GM18909 (cell line): ENCODE measurements around the gene NHSL2.
"Not testable (repeated sequence)": the region's sequence is repeated elsewhere in the genome, so short reads cannot be mapped to it uniquely, and the experiment has no call there.

Experiments used
- ATAC-seq: cut with Tn5 transposase; IDR thresholded peaks from one replicate; pipeline ENCODE4 v1.9.1; 2021; ENCODE audit warnings: mild to moderate bottlenecking; ENCODE audit not compliant: unreplicated experiment, poor library complexity

NHSL2 gene

DNA sequence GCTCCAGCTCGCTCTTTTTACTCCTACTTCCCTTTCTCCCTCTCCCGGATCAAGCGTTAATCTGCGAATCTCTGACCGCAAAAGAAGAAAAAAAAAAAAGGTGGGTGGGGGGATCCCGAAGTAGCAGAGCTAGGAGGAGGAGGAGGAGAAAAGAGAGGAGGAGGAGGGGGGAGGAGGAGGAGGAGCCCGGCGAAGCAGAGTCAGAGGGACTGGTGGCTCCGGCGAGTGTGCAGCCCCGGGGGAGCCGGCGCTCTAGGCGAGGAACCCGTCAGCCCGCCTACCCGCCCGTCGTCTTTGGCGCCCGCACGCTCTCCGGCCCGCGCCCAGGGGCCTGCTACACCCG is at the start of gene NHSL2:
NHSL2 (plus strand) TSS at position 203 of the 343 bp plus-strand sequence.
- ATAC-seq = peak; percentile 51

DNA sequence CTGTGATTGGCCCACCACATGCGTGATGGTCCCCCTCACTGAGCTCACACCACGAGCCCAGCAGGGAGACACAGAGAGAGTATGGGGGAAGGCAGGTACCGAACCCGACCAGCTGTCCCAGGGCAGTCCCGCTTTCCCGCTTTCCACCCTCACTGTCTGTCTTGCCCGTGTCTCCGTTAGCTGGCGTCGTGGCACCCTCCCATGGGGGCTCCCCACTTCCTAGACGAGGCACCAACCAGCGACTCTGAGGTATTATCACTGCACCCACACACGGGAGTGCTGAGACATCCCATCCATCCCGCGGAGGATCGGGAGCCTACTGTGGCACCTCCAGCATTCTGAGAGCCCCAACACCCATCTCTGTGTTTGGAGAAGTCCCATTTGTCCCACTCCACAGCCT is 43.0 kb upstream of the NHSL2 start:
- ATAC-seq = no peak

DNA sequence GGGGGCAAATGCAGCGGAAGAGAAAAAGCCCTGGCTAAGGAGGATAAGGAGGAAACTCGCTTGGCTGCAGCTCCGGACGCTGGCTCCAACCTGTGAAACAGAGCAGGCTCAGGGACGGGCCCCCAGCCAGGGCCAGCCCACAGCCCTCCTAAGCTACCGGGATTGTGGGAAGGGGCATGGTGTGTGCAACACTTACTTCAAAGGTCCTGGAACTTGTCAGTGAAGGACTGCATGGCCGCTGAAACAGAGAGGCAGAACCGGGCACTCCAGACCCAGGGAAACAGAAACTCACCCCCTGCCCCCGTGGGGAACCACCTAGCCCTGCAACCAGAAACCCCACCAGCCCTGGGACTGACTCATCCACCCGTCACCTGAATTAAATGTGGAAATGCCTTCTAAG is 41.1 kb upstream of the NHSL2 start:
- ATAC-seq = not testable (repeated sequence)

DNA sequence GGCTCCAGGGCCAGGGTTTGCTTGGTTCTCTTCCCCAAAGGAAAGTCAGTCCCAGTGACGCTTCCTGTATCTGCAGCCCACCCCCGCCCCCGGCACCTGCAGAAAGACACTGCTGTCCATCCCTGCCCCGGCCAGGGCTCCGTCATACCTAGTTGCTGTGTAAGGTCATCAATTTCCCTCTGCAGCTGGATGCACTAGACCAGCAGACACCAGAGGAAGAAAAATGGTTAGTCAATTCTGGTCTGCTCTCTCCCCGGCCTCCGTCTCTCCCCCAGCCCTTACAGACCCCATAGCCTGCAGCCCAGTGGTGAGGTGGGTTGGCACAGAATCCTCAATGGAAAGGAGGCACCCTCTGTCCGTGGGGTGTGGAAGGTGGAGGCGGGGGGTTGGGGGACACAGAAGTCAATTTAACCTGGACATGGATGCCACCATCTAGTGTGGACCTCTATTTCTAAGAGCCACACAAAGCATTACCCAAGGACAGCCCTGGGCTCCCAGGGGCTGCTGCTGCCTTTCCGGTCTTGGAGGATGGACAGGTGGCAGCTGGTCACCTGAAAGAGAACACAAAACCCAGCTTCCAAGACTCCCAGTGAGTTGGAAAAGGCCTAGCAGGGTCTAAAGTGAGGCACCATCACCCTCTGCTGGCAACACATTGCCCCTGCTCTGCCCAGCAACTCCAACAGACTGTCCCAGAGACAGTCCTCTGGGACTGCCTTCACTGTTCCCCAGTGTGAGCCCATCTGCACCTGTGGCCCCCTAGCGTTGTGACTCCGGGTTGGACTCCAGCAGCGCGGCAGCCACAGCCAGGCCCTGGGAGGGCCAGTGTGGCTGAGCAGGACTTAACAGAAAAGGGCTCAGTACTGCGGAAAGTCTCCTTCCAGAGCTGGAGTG is 40.2 kb upstream of the NHSL2 start:
- no peak for ATAC-seq

DNA sequence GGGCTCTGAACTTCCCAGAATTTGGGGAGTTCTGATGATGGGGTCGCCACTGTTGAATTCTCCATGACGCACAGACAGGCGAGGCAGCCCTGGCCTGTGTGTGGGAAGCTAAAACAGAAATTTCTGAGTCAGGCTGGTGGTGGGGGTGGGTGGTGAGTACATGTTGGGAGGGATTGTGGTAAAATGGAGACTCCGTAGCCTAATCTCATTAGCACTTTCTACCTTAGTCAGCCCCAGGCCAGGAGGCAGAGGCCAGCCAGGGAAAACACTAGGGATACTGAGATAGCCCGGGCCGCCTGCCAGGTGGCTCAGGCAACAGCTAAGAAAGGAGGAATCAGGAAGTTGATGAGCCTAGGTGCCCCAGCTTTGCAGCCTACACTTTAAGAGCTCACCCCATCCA is 39.3 kb upstream of the NHSL2 start:
- ATAC-seq = no peak

DNA sequence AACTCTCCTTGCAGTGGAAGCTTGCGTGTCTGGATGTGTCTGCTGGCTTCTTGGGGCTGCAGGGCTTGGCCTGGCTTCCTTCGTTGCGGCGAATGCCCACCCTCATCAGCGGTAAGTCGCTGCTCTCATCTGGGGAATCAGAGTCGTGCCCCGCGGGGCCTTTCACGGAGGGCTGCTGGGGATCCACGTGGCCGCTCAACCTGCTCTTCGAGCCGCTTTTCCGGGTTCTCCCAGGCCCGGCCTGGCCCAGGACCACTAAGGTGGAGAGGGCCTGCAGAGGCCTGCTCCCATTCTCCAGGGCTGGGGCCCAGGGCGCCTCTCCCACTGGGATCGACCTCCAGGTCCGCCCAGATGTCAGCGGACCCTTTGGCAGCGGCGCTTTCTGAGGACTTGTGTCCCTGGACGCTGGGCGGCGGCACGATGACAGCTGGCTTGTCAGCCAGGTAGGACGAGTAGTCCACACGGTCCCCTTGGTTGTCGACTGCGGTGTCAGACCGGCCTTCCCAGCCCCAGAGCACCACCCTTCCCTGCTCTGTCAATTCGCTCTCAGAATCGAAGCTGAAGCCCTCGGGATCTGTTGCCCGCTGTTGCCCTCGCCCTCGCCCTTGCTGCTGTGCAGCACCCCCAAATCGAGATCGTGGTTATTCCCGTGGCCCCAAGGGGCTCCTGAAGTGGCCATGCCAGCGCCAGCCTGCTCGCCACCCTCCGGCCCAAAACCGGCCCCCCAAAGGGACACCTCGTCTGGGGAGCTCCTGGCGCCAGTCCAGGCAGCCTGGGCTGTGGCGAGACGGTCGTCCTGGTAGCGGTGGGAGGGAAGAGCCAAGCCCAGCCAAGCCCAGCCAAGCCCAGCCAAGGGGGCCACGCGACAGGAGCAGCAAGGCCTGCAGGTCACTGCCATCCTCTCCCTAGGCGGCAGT is 37.8 kb upstream of the NHSL2 start:
- no peak for ATAC-seq

DNA sequence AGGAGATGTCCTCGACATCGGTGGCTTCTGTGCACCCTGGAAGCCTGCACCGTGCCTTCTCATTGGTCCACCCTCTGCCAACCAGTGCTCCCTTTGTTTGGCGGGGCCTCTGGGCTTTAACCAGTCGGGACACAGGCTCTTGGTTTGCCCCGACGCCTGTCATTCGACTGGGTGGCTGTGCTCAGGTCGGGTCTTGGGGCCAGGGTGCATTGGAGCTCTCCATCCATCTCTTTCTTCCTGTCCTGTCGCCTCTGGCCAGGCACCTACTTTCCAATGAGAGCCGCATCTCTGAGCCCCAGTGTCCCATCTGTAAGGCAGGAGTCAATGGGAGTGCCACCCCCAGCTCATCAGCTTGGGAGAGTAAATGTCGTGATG is 37.2 kb upstream of the NHSL2 start:
- ATAC-seq = no peak

DNA sequence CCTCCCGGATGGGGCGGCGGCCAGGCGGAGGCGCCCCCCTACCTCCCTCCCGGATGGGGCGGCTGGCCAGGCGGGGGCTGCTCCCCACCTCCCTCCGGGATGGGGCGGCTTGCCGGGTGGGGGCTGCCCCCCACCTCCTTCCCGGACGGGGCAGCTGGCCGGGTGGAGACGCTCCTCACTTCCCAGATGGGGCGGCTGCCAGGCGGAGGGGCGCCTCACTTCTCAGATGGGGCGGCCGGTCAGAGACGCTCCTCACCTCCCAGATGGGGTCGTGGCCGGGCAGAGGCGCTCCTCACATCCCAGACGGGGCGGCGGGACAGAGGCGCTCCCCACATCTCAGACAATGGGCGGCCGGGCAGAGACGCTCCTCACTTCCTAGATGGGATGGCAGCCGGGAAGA is 33.8 kb upstream of the NHSL2 start:
- not testable (repeated sequence) for ATAC-seq

DNA sequence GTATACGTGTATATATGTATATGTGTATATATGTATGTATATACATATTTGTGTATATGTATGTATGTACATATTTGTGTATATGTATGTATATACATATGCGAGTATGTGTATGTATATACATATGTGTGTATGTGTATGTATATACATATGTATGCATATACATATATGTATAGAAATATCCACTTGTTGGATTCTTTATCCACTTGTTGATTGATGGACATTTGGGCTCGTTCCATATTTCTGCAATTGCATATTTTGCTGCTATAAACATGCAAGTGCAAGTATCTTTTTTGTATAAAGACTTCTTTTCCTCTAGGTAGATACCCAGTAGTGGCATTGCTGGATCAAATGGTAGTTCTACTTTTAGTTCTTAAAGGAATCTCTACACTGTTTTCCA is 25.5 kb upstream of the NHSL2 start:
- no peak for ATAC-seq

DNA sequence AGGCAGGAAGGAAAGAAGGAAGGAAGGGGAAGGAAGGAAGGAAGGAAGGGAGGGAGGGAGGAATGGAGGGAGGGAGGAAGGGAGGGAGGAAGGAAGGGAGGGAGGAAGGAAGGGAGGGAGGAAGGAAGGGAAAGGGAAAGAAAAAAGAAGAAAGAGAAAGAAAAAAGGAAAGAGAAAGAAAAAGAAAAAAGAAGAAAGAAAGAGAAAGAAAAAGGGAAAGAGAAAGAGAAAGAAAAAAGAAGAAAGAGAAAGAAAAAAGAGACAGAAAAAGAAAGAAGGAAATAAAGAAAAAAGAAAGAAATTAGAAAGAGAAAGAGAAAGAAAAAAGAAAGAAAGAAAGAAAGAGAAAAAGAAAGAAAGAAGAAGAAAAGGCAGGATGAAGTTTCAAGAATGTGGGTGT is 15.0 kb upstream of the NHSL2 start:
- no peak for ATAC-seq

DNA sequence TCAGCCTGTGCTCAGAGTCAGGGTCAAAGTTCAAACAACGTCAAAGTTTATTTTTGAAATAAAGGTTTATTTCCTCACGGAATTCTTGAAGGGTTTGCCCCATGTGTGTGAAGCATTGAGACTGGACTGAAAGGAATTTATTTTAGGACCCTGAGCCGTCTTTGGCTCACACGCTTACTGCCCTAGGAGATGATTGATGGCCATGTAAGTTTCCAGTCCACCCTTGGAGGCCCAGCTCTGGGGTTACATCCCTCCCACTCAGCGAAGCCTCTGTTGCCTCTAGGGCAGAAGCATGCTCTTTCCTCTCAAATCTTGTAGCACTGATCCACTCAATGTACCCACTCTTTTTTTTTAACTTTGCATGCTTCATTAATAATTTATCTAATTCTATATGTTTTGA is 4.5 kb upstream of the NHSL2 start:
- no peak for ATAC-seq

DNA sequence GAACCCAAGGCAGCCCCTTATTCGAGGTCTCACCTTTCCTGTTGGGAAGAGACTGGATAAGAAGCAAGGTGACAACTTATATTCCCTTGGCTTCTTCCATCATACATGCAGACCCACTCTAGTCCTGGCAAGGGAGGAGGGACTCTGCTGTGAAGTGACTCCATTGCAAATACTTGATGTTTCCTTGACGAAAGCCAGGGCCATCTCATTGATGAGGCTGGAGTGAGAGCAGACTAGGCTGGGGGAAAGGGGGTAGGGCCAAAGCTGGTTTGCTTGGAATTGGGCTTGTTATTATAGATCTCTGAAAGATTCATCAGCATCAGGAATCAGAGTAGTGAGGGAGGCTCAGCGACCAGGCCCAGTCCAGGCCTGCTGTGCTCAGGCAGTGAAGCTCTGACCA is 2.3 kb upstream of the NHSL2 start:
- ATAC-seq = no peak

DNA sequence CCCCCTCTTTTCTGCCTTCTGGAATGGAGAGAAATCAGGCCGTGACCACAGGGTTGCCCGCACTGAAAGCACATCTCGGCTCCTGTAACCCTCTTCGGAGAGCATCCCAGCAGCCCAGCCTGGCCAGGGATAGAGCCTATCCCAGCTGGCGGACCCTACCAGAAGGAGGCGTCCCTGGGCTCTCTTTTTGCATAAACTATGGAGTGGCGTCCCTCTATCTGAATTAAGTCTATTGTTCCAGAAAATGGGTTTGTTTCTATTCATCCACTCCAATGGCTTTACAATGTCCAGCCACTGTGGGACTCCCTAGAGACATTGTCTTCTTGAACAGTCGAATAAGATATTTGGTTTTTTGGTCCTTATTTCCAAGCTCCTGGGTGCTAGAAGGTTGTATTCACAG is 689 bp upstream of the NHSL2 start:
- ATAC-seq = no peak

DNA sequence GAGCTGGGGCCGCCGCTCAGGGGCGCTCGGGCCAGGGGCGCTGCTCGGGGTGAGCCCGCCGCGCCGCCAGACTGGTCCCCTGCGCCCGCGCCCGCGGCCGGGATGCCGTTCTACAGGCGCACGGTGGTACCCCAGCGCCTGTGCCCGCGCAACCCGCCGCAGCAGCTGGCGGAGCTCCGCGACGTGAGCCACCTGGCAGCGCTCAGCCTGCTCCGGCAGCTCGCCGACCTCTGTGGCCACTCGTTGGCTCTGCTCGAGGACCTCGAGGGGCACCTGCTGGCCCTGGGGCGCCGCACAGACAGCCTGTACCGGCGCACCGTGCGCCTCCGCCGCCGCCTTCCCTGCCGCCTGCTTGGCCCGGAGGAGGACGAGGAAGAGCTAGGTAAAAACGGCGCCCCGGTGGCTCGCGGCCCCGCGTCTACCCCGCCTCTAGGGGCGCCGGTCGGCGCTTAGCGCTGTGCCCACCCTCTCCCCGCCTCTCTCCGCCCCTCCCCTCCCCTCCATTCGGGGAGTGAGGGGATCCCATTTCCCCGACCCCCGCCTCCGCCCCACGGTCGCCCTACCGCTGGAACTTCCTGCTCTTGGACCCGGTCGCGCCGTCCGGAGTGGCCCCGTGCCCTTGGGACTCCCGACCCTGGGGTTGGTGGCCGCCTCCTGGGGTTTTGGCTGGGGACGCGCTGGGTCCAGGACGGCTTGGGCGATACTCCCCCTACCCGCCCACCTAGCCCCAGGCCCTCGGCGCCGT is 513 bp downstream of the NHSL2 start:
- peak; percentile 37 for ATAC-seq

DNA sequence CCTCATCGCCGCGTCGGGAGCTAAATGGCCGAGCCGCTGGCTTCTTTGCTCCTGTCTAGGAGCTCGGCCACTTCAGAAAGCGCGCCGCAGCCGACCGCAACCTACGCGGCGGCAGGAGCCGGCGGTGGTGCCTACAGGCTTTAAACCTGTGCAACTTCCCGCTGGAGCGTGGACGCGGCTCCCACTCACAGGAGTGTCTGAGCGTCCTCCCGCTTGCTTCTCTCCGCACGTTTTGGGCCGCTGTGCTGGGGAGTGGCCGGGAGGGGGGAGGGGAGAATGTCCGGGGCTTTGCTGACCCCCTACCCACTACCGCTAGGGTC is 1.0 kb downstream of the NHSL2 start:
- ATAC-seq = no peak

DNA sequence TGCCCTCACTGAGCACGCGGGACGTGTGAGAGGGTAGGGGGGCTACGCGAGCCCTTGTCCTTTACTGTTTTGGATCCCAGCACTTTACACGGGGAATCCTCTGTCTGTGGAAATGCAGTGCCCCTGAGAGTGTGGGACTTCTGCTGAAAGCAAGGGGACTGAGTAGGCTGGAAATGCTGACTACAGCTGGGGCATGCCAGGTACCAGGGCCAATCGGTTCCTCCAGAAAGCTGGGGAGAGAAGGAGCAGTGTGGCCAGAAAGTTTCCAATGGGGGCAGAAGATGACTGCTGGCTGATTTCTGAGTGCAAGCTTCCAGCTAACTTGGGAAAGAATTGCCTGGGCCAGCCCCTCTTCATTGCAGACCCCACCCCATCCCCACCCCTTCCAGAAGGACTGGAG is 1.5 kb downstream of the NHSL2 start:
- ATAC-seq = no peak

DNA sequence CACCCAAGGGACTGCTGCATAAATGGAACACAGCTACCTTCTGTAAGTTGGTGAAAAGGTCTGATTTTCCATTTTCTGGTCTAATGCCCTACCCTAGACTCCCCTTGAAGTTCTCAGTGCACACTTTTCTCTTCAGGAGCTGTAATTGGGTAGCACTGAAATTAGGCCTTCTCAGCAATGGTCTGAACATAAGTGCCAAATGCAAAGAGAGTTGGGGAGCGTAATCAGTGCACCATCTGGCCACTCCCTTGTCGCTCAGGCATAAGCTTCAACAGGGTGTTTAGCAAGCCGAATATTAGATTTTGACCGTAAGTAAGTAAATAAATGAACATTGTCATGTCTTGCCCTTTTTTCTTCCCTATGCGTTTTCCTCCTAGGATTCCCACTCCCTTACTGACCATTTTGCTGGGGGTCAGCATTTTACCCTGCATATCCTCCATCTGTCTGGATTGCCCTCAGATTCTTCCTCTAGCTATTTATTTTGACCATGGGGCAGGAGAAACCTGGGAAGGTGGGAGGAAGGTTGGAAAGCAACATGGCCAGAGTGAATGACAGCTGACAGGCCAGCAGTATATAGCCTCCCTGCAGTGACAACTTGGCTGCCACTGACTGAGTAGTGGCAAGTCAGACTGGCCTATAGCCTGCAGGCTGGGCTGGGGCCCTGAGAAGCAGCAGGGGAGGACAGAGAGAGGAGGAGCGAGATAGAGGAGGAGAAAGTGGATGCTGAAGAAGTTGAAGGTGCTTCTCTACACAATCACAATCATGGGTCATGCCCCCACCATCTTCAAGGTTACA is 2.7 kb downstream of the NHSL2 start:
- ATAC-seq = no peak

DNA sequence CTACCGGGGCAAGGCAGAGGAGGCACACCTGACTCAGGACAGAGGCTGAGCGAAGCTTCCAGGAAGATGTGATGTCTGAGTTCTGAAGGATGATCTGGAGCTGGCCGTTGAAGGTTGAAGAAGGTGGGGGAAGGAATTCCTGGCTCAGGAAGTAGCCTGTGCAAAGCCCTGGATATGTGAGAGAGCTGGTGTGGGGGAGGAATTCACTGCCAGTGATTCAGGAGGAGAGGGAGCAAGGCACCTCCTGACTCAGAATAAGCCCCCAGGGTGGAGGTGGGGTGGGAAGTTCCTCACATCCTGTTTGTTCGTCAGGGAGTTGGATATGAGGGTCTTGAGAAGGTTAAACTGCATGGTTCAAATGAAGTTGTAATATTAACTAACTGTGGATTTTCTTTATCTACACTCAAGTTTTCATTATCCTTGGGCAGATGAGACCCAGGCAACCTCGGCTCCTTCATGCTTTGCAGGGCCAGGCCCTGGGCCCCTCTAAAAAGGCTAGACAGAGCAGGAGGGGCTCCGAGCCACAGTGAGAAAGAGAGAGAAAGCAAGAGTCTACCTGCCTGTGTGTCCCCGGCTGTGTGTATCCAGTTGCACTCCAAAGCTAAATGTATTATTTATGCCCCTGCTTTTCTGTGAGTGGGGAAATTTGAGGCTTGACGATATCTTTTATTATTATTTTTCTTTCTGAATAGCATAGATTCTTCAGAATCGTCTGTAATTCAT is 7.1 kb downstream of the NHSL2 start:
- ATAC-seq = no peak

DNA sequence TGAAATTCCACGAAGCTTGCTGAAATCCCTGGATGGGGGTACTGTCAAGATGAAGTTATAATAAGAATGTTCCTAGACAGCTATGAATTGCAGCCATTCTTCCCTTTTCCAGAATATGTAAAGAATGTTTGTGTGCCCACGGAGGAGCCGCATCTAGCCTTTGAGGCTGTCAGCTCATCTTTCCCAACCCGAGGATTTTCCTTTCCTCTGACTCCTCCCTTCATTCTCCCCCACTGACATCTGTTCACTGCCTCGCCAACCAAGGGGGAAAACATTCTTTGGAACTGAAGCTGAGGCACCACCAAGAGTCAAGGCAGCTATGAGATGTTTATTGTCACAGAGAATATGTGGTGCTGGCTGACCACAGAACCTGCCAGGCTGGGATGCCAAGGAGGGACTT is 8.8 kb downstream of the NHSL2 start:
- ATAC-seq = no peak

DNA sequence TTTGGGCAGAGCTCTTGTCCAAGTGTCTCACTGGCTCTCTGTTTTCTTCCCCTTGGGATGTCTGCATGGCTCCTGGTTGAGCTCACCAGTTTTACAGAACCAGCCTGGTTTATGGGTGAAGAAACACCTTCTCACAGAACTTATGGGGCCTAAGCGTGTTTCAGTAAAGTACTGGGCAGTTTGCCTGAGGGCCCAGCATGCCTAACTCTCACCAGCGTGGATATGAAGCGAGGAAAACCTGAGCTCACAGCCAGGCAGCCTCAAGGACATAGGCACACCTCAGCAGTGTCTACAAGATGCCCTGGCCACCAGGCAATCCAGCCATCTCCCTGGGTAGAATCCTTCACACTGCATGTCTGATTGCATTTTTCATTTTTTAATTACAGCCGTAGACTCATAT is 9.2 kb downstream of the NHSL2 start:
- ATAC-seq = no peak
